Activated CD4-positive, alpha-beta memory T cell treated with anti-CD3 and anti-CD28 coated beads for 36 hours (primary cell): ENCODE data around the gene ZGPAT. TPM values are rescaled to one million over a fixed set of nuclear protein-coding genes. Genes with fewer than 3 reads are reported as not detected.
A peak's percentile ranks its signal among the peaks of the same experiment; 100 is the strongest.

Source experiments
- CTCF ChIA-PET: fragments of 350-600 bp; sonication (Branson Sonifier 250); formaldehyde crosslinking; loops from one replicate; lab custom pipeline; 2021; ENCODE audit warnings: antibody characterized with exemption, inconsistent platforms; lab: Charles Lee
- POLR2A ChIA-PET: fragments of 350-600 bp; sonication (Branson Sonifier 250); formaldehyde crosslinking; loops from one replicate; lab custom pipeline; 2021; ENCODE audit warnings: antibody characterized with exemption; lab: Charles Lee
- DNase-seq: peaks from one replicate; pipeline ENCODE4 v3.0.0-alpha.2; 2020
- H3K27ac Mint-ChIP-seq: one replicate; pipeline ENCODE4 v1.8.0; 2021; ENCODE audit warnings: mixed read lengths
- H3K27me3 Mint-ChIP-seq: one replicate; pipeline ENCODE4 v1.8.0; 2021; ENCODE audit warnings: mixed read lengths
- H3K36me3 Mint-ChIP-seq: one replicate; pipeline ENCODE4 v1.8.0; 2021; ENCODE audit warnings: mixed read lengths
- H3K4me1 Mint-ChIP-seq: one replicate; pipeline ENCODE4 v1.8.0; 2021; ENCODE audit warnings: low read depth, mixed read lengths
- H3K4me3 Mint-ChIP-seq: one replicate; pipeline ENCODE4 v1.8.0; 2021; ENCODE audit warnings: mild to moderate bottlenecking, mixed read lengths
- H3K9me3 Mint-ChIP-seq: one replicate; pipeline ENCODE4 v1.8.0; 2021; ENCODE audit warnings: mixed read lengths
- intact Hi-C: fragments of 100-400 bp; cut with micrococcal nuclease; formaldehyde crosslinking; loops from one replicate; pipeline ENCODE4 v1.15.1; 2023
- total RNA-seq, 2 experiments: library from RNA; stranded (reverse); gene quantifications; one replicate each; pipeline ENCODE4 v1.2.3, GENCODE V29; 2021

The ZGPAT gene
- total RNA-seq, 2 experiments from 2014 or later = 28.7 to 29.9 TPM

- H3K4me3 Mint-ChIP-seq = no peak overlapping the region
- no peak overlapping the region for H3K27ac Mint-ChIP-seq
- H3K36me3 Mint-ChIP-seq = peaks cover 17% of the 10 kb centered on the region
- H3K4me1 Mint-ChIP-seq = peaks cover 5% of the 10 kb centered on the region
- ChIA-PET POLR2A (no interaction called here), CTCF (no interaction called here)
- H3K27me3 Mint-ChIP-seq = no peaks in the 10 kb centered on the region
- DNase-seq = no peak
- intact Hi-C loops = no loop called here
- H3K9me3 Mint-ChIP-seq = no peaks in the 10 kb centered on the region
Observed at GRCh38 chr20:63680857-63681608, 26.8 kb upstream of the ZGPAT start.

DNA sequence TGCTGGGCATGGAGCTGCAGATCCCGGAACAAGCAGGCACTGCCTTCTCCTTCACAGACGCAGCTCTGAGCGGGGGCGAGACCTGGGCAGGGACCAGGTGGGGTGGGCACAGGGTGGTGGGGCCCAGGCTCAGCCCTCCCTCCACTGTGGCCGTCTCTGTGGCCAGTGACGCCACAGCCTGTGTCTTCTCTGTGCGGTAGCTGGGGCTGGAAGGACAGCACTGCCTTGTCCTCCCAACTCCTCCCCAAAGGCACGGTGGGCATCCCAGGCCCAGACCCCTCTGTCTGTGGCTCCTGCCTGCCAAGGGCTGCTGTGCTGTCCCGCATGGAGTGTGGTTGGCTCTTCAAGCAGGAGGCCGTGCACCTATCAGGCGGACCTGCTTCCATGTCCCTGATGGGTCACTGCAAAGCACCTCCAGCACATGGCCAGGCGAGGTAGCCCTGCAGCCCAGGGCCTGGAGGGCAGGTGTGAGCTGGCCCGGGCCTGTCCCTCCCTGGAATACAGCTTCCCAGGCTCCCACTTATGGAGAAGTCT is 26.2 kb upstream of the ZGPAT start:
- H3K27ac Mint-ChIP-seq = no peak overlapping the region
- H3K9me3 Mint-ChIP-seq = no peaks in the 10 kb centered on the region
- ChIA-PET POLR2A (no interaction called here), CTCF (no interaction called here)
- DNase-seq = no peak
- H3K4me1 Mint-ChIP-seq = peaks cover 10% of the 10 kb centered on the region
- H3K36me3 Mint-ChIP-seq = peaks cover 12% of the 10 kb centered on the region
- intact Hi-C loops = no loop called here
- no peaks in the 10 kb centered on the region for H3K27me3 Mint-ChIP-seq
- H3K4me3 Mint-ChIP-seq = no peak overlapping the region

DNA sequence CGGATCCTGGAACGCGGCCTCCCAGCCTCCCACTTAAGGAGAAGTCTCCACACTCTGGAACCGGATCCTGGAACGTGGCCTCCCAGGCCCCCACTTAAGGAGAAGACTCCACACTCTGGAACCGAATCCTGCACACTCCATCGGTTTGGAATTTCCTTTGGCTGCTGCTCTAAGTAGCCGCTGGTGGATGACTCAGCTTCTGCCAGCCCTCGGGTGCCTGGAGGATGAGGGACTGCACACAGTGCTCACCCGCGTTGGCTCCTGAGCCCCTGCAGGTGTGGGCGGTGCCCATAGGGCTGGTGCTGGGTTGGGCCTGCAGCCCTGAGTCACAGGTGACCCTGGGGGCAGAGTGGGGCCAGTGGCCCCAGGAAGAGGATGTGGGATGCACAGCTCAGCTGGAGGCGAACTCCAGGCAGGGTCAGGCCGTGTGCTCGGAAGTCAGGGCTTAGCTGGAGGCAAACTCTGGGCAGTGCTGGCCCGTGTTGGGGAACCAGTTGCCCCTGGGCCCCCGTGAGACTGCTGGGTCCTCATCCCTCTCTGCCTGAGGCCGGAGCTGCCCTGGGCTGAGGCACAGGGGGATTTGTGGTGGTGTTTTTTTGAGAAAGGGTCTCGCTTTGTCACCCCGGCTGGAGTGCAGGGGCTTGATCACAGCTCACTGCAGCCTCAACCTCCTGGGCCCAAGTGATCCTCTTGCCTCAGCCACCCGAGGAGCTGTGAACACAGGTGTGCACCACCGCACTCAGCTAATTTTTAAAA is 25.3 kb upstream of the ZGPAT start:
- ChIA-PET POLR2A (no interaction called here), CTCF (interaction anchor here (0.7 kb wide), 1 partner anchor 15 kb away, joined by 3 read pairs; no protein-coding TSS in a partner anchor)
- peaks cover 6% of the 10 kb centered on the region for H3K36me3 Mint-ChIP-seq
- no peaks in the 10 kb centered on the region for H3K9me3 Mint-ChIP-seq
- no peak overlapping the region for H3K4me3 Mint-ChIP-seq
- peaks cover 13% of the 10 kb centered on the region for H3K4me1 Mint-ChIP-seq
- intact Hi-C loops = no loop called here
- peak; percentile 47 for DNase-seq
- H3K27me3 Mint-ChIP-seq = no peaks in the 10 kb centered on the region
- no peak overlapping the region for H3K27ac Mint-ChIP-seq

GRCh38 chr20:63685269-63686026 is 22.4 kb upstream of the ZGPAT start:
- no peak overlapping the region for H3K27ac Mint-ChIP-seq
- POLR2A ChIA-PET = no interaction called here
- CTCF ChIA-PET = no interaction called here
- peaks cover 1% of the 10 kb centered on the region for H3K36me3 Mint-ChIP-seq
- H3K4me1 Mint-ChIP-seq = peaks cover 15% of the 10 kb centered on the region
- DNase-seq = no peak
- H3K4me3 Mint-ChIP-seq = no peak overlapping the region
- intact Hi-C loops = no loop called here
- no peaks in the 10 kb centered on the region for H3K9me3 Mint-ChIP-seq
- no peaks in the 10 kb centered on the region for H3K27me3 Mint-ChIP-seq

- Mint-ChIP-seq H3K4me1 (peaks cover 15% of the 10 kb centered on the region), H3K9me3 (no peaks in the 10 kb centered on the region), H3K36me3 (peaks cover 1% of the 10 kb centered on the region), H3K4me3 (no peak overlapping the region), H3K27me3 (no peaks in the 10 kb centered on the region), H3K27ac (peak overlapping the region; percentile 69)
- ChIA-PET POLR2A (interaction anchor here (1.9 kb wide), 1 partner anchor 11 kb away, joined by 8 read pairs; the partner anchor contains the start of gene TNFRSF6B), CTCF (interaction anchor here (0.6 to 1.2 kb wide), 2 partner anchors 22 to 64 kb away, joined by 3 read pairs; partner anchors contain the start of genes ARFRP1 and ZGPAT)
- DNase-seq = no peak
- intact Hi-C loops = no loop called here
Observed at GRCh38 chr20:63686094-63686491, 21.7 kb upstream of the ZGPAT start.

- H3K36me3 Mint-ChIP-seq = peaks cover 3% of the 10 kb centered on the region
- H3K27ac Mint-ChIP-seq = peak overlapping the region; percentile 69
- CTCF ChIA-PET = interaction anchor here (0.6 to 1.5 kb wide), 4 partner anchors 12 to 64 kb away, joined by 3 to 5 read pairs (median 3); partner anchors contain the start of genes ARFRP1 and ZGPAT
- POLR2A ChIA-PET = interaction anchor here (1.0 to 1.9 kb wide), 2 partner anchors 10 to 12 kb away, joined by 3 to 8 read pairs; partner anchors contain the start of gene TNFRSF6B
- no peaks in the 10 kb centered on the region for H3K9me3 Mint-ChIP-seq
- H3K4me1 Mint-ChIP-seq = peaks cover 15% of the 10 kb centered on the region
- intact Hi-C loops = no loop called here
- DNase-seq = peak; percentile 81
- H3K27me3 Mint-ChIP-seq = no peaks in the 10 kb centered on the region
- H3K4me3 Mint-ChIP-seq = no peak overlapping the region
Observed at GRCh38 chr20:63686492-63687321, 21.1 kb upstream of the ZGPAT start.

- CTCF ChIA-PET = interaction anchor here (0.7 to 1.5 kb wide), 3 partner anchors 11 to 63 kb away, joined by 3 to 5 read pairs (median 3); no protein-coding TSS in a partner anchor
- no peak overlapping the region for H3K27ac Mint-ChIP-seq
- H3K4me1 Mint-ChIP-seq = peaks cover 13% of the 10 kb centered on the region
- no peaks in the 10 kb centered on the region for H3K27me3 Mint-ChIP-seq
- intact Hi-C loops = no loop called here
- no peak for DNase-seq
- H3K4me3 Mint-ChIP-seq = no peak overlapping the region
- POLR2A ChIA-PET = interaction anchor here (1.0 to 1.9 kb wide), 2 partner anchors 9 to 11 kb away, joined by 3 to 8 read pairs; partner anchors contain the start of gene TNFRSF6B
- peaks cover 6% of the 10 kb centered on the region for H3K36me3 Mint-ChIP-seq
- H3K9me3 Mint-ChIP-seq = no peaks in the 10 kb centered on the region
Observed at GRCh38 chr20:63687419-63688178, 20.2 kb upstream of the ZGPAT start.

DNA sequence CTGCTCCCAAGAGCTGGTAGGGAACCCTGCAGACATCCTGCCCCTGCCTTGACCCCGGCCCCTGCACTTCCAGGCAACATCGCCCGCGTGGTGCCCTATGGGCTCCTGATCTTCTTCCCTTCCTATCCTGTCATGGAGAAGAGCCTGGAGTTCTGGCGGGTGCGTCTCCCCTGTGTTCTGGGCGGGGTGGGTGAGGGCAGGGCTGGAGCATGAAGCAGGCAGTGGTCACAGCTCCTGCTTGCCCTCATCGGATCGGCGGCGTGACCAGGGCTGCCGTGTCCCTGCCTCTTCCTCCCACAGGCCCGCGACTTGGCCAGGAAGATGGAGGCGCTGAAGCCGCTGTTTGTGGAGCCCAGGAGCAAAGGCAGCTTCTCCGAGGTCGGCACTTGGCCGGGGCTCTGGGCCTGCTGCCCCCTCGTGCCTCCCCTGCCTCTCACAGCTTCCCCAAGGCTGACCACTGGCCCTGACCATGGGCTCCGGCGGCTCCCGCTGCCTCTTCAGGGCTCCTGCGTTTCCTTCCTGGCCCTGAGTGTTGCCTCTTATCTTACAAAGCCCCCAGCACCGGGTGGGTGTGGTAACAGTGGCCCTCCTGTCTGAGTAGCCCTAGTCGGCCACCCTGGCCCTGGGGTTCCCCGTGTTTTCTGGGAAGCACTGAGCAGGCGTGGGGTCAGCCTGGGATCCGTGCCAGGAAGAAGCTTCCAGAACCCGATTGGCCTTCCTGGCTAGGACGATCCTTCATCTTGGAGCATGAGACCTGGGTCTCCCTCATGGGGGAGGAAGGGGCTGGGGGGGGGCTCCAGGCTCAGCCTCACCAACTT is 19.4 kb upstream of the ZGPAT start:
- ChIA-PET CTCF (no interaction called here), POLR2A (interaction anchor here (1.1 to 1.5 kb wide), 2 partner anchors 10 to 13 kb away, joined by 3 read pairs; no protein-coding TSS in a partner anchor)
- Mint-ChIP-seq H3K27me3 (no peaks in the 10 kb centered on the region), H3K36me3 (peaks cover 9% of the 10 kb centered on the region), H3K27ac (no peak overlapping the region), H3K4me3 (no peak overlapping the region), H3K4me1 (peaks cover 12% of the 10 kb centered on the region), H3K9me3 (no peaks in the 10 kb centered on the region)
- no peak for DNase-seq
- intact Hi-C loops = no loop called here

DNA sequence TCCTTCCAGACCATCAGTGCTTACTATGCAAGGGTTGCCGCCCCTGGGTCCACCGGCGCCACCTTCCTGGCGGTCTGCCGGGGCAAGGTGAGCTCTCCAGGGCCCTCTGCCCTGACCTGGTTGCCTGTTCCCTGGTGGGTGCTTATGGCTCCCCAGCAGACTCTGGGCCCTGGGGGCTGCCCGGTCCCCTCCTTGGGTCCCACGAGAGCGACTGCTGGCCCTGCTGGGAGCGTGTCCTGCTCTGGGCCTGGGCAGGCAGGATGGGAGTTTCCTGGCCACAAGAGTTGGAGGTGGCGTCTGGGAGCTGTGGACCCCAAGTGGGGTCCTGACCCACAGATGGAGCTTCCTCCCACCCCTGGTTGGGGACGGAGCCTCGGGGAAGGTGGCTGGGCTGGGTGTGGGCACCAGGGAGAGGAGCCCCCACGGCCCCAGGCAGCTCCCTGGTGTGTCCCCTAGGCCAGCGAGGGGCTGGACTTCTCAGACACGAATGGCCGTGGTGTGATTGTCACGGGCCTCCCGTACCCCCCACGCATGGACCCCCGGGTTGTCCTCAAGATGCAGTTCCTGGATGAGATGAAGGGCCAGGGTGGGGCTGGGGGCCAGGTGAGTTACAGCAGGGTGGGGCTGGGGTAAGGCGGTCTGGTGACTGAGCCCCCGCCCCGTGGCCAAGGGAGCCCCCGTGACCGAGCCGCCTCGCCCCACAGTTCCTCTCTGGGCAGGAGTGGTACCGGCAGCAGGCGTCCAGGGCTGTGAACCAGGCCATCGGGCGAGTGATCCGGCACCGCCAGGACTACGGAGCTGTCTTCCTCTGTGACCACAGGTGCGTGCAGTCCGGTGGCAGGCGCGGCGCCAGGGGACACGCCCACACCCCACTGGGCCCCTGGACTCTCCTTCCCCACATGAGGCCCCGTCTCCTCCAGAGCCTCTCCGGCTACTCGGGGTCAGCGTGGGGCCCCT is 18.5 kb upstream of the ZGPAT start:
- H3K27ac Mint-ChIP-seq = no peak overlapping the region
- H3K27me3 Mint-ChIP-seq = no peaks in the 10 kb centered on the region
- H3K4me3 Mint-ChIP-seq = no peak overlapping the region
- ChIA-PET POLR2A (interaction anchor here (1.1 to 1.5 kb wide), 2 partner anchors 10 to 12 kb away, joined by 3 read pairs; no protein-coding TSS in a partner anchor), CTCF (no interaction called here)
- H3K36me3 Mint-ChIP-seq = peaks cover 15% of the 10 kb centered on the region
- no peak for DNase-seq
- intact Hi-C loops = no loop called here
- peaks cover 15% of the 10 kb centered on the region for H3K4me1 Mint-ChIP-seq
- no peaks in the 10 kb centered on the region for H3K9me3 Mint-ChIP-seq
